ENCODE results near the gene RYR1.

The RYR1 gene

GRCh38 chr19:38519168-38519567, 85.7 kb downstream of the RYR1 start:
- DNase-seq, result no peak

- DNase-seq, result no peak
Measured at GRCh38 chr19:38519988-38520387, 86.5 kb downstream of the RYR1 start.

- no peak for DNase-seq
Measured at GRCh38 chr19:38522915-38523314, 89.4 kb downstream of the RYR1 start.

DNA sequence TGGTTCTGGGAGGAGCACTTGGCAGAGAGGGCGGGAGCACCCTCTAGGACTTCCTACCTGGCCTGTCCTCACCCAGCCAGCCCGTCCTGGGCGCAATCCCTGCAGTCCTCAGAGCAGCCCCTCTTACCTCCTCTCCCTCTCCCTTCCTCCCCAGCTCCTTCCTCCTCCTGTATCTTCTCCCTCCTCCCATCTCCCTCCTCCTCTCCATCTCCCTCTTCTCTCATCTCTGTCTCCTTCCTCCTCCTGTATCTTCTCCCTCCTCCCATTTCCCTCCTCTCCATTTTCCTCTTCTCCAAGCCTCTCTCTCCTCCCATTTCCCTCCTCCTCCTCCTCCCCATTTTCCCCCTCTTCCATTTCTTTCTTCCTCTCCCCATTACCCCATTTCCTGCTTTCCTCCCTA, 89.8 kb downstream of the RYR1 start:
- DNase-seq, result no peak

DNA sequence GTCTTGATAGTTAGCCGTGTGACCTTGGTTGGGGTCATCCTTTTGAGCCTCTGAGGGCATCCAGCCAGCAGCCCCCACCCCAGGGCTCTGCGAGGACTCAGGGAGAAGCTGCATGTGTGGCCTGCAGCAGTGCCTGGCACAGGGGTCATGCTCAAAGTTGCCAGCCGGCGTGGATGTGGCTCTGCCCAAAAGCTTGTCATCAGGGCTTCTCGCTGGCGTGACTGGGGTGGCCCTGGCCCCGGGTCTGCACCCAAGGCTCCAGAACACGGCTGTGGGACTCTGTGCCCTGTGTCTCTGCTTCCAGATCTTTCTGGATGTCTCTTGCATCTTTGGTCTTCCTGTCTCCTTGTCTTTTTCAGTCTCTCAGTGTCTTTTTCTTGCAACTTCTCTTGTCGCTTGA, 90.9 kb downstream of the RYR1 start:
- DNase-seq, result no peak

GRCh38 chr19:38524994-38525634, 91.6 kb downstream of the RYR1 start:
- no peak for DNase-seq

GRCh38 chr19:38526430-38526829, 92.9 kb downstream of the RYR1 start:
- DNase-seq, result no peak

DNA sequence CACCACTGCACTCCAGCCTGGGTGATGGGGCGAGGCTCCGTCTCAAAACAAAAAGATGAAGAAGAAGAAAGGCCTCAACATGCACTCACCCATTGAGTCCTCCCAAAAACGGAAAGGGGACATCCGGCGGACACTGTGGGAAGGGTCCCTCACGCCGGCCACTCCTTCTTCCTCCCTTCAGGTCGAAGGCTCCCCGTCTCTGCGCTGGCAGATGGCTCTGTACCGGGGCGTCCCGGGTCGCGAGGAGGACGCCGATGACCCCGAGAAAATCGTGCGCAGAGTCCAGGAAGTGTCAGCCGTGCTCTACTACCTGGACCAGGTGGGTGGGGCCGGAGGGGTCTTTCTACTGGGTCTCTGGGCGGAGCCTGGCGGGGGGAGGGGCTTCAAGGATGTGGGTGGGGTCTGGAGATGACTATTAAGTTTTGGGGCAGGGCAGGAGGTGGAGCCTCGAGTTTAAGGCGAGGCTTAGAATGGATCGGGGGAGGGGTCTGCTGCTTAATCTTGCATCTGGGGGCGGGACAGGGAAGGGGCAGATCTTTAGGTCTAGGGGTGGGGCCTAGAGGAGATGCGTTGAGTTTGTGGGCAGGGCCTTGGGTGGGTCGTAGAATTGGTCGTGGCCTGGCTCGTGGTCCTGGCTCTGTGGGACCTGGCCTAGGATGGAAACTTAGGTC, 94.1 kb downstream of the RYR1 start:
- DNase-seq, result no peak

GRCh38 chr19:38528213-38528755, 94.8 kb downstream of the RYR1 start:
- DNase-seq, result no peak

DNA sequence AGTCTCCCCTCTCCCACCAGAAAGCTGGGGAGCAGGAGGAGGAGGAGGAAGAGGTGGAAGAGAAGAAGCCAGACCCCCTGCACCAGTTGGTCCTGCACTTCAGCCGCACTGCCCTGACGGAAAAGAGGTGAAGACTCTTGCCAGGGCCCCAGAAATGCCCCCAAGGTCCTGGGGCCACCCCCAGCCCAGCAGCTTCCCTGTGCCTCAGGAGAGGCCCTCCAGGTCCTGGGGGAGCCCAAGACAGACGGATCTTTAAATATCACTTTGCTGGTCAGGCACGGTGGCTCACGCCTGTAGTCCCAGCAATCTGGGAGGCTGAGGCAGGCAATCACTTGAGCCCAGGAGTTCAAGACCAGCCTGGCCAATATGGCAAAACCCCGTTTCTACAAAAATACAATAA, 95.4 kb downstream of the RYR1 start:
- no peak for DNase-seq

GRCh38 chr19:38531515-38531914, 98.0 kb downstream of the RYR1 start:
- no peak for DNase-seq

DNA sequence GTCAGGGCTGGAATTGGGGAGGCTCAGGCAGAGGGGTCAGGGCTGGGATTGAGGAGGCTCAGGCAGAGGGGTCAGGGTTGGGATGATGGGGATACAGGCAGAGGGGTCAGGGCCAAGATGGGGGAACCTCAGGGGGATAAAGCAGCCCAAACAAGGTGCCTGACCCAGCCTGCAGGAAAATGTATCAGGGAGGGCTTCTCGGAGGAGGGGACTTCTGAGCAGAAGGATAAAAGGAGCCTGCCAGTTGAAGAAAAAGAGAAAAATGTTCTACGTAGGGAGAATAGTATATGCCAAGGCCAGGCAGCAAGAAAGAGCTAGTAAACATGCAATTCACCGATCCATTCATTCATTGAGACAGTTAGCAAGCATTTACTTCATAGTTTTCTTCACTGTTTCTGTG, 99.4 kb downstream of the RYR1 start:
- DNase-seq, result no peak

GRCh38 chr19:38534574-38534973, 101.1 kb downstream of the RYR1 start:
- DNase-seq, result no peak

GRCh38 chr19:38535212-38535611, 101.7 kb downstream of the RYR1 start:
- no peak for DNase-seq

GRCh38 chr19:38537071-38537936, 103.8 kb downstream of the RYR1 start:
- DNase-seq, result no peak

DNA sequence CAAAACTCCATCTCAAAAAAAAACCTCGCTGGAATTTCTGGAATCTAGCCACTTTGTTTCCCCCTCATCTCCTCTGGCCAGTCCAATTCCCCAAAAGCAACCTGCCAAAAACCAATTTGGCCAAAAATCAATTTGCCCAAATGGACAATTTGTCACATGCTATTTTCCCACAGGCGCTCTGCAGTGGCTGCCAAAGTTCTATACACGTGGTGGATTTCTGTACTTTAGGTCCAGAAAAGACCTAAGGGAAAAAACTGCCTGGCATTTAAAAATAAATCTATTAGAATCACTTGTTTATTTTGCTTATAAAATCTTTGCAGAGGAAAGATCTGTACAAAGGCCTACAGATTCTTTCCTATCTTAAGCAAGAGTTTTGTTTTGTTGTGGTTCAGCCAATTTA, 104.9 kb downstream of the RYR1 start:
- no peak for DNase-seq

- no peak for DNase-seq
Measured at GRCh38 chr19:38538793-38539528, 105.5 kb downstream of the RYR1 start.

- no peak for DNase-seq
Measured at GRCh38 chr19:38539751-38540150, 106.3 kb downstream of the RYR1 start.

GRCh38 chr19:38542040-38542439, 108.5 kb downstream of the RYR1 start:
- no peak for DNase-seq

- no peak for DNase-seq
Measured at GRCh38 chr19:38543286-38543806, 109.9 kb downstream of the RYR1 start.

DNA sequence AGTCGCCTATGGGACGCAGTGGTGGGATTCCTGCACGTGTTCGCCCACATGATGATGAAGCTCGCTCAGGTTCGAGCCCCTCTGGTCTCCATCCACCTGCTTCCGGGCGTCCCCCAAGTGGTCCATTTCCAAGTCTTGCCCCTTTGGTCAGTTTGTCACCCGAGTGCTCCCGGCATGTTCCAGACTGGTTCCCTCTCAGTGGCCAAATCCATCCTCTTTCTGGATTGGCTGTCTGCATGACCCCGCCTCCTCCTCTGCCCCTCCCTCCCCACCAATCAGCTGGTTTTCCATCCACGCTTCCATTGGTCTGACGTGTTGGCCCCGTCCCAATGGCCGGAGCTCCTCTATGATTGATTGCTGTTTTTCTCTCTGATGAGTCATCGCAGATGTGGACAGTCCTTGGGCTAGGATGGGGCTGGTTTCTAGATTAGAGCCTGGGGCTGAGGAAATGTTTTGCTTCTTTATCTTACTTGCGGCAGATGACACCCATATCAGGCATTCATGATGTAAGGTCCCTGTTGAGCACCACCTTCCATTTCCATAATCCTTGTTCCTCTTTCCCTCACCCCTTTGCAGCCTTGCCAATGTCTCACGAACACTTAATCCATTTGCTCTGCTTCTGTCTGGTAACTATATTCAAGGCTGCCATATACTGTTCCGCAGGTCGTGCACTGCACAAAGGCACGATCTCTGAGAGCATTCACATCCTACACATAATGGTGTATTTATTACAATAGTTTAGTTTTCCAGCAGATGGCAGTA, 110.5 kb downstream of the RYR1 start:
- peak; percentile 63 for DNase-seq

Measured in activated CD4-positive, CD25-positive, alpha-beta regulatory T cell treated with anti-CD3 and anti-CD28 coated beads, Interleukin-2, amount 50 U/mL, for 72 hours (primary cell).